Mucosa of stomach (tissue), 1 donor: ENCODE measurements around the gene RNH1.

Experiments
- H3K27me3 ChIP-seq: one replicate; pipeline ENCODE4 v1.7.0; 2013; ENCODE audit warnings: mild to moderate bottlenecking, low read length; ENCODE audit not compliant: control insufficient read depth, insufficient read depth
- H3K36me3 ChIP-seq: one replicate; pipeline ENCODE4 v1.7.0; 2013; ENCODE audit warnings: low read length; ENCODE audit not compliant: control insufficient read depth, insufficient read depth
- H3K4me1 ChIP-seq: one replicate; pipeline ENCODE4 v1.7.0; 2013; ENCODE audit warnings: mild to moderate bottlenecking, low read length; ENCODE audit not compliant: control insufficient read depth, insufficient read depth
- H3K4me3 ChIP-seq: one replicate; pipeline ENCODE4 v1.7.0; 2013; ENCODE audit warnings: low read length
- H3K9ac ChIP-seq: one replicate; pipeline ENCODE4 v1.7.0; 2013; ENCODE audit warnings: mild to moderate bottlenecking, low read length, moderate library complexity
- H3K9me3 ChIP-seq: one replicate; pipeline ENCODE4 v1.7.0; 2013; ENCODE audit warnings: mild to moderate bottlenecking, low read length, moderate library complexity; ENCODE audit not compliant: control insufficient read depth
- donor health status: Pancreatic carcinoma.

Gene RNH1

DNA sequence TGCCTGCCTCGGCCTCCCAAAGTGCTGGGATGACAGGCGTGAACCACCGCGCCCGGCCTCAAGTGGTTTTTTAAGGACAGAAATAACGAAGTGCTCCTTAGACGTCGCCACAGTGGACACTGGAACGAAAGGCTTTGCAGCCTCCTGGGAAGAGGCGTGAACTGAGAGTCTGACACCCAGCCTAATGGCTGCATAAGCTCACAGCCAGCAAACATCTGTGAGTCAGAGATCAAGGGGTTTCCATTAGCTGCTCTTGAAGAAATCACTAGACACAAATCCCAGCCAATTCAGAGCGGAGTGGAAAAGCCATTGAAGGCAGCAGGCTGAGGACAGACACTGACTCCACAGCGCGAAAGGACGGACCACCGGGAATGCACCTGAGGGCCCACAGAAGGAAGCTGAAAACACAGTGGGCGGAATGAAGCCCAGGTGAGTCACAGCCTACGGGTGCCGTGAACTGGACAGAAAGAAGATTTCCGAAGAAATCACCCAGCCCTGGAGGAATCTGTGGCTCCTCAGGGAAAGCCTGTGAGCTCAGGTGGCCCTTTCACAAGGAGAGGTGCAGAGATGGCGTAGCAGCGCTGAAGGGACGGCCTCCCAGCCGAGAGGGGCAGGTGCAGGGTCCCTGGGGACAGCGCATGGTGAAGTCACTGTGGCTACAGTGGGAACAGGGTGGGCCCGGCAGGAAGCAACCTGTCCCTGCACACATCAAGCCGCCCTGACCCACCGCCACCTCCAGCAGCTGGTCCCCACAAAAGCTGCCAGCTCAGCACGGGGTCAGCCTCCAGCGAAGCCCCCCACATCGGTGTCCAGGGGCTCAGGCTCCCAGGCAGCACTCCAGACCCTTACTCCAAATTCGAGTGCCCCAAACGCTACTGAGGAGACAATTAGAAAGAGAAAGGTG lies 41.9 kb upstream of the RNH1 start:
- Histone ChIP-seq H3K4me1 (peaks cover 16% of the 10 kb centered on the region), H3K27me3 (peaks cover 10% of the 10 kb centered on the region), H3K9me3 (no peaks in the 10 kb centered on the region), H3K36me3 (no peaks in the 10 kb centered on the region), H3K9ac (no peak overlapping the region), H3K4me3 (no peak overlapping the region)

DNA sequence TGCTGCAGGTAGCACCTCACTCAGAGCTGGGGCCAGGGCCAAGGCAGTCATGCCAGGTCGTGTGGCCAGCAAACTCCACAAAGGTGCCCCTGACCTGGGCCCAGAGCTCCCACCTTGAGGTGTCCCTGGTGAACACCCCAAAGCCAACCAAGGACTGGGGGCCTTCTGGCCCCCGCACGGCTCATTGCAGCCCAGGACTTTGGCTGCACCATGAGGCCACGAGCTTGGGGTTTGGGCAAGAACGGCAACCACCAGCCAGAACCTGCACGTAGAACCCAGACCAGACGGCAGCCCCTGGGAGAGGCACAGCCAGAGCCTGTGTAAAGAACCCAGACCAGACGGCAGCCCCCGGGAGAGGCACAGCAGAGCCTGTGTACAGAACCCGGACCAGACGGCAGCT lies 38.1 kb upstream of the RNH1 start:
- Histone ChIP-seq H3K4me3 (no peak overlapping the region), H3K9me3 (no peaks in the 10 kb centered on the region), H3K9ac (no peak overlapping the region), H3K27me3 (no peaks in the 10 kb centered on the region), H3K4me1 (peaks cover 13% of the 10 kb centered on the region), H3K36me3 (no peaks in the 10 kb centered on the region)

GRCh38 chr11:544817-545166 lies 37.8 kb upstream of the RNH1 start:
- Histone ChIP-seq H3K27me3 (no peaks in the 10 kb centered on the region), H3K9ac (no peak overlapping the region), H3K36me3 (no peaks in the 10 kb centered on the region), H3K9me3 (no peaks in the 10 kb centered on the region), H3K4me1 (peaks cover 13% of the 10 kb centered on the region), H3K4me3 (no peak overlapping the region)

DNA sequence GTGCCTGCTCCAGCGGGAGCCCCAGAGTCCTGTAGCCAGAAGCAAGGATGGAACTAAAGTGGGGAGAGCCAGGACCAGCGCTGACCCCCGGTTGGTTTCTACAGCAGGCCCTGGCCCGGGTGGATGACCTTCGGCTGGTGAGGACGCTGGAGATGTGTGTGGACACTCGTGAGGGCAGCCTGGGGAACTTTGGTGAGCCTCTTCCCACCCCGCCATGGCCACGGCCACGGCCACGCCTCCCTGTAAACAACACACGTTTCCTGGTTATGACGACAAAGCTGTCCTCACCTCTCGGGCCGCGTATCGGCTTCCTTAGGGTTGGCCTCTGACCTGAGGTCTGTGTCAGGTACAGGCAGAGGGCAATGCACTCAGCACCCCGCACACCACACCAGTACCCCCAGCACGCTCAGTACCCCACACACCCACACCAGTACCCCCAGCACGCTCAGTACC lies 34.4 kb upstream of the RNH1 start:
- Histone ChIP-seq H3K36me3 (no peaks in the 10 kb centered on the region), H3K4me1 (peaks cover 27% of the 10 kb centered on the region), H3K4me3 (no peak overlapping the region), H3K9ac (no peak overlapping the region), H3K27me3 (peaks cover 6% of the 10 kb centered on the region), H3K9me3 (no peaks in the 10 kb centered on the region)

DNA sequence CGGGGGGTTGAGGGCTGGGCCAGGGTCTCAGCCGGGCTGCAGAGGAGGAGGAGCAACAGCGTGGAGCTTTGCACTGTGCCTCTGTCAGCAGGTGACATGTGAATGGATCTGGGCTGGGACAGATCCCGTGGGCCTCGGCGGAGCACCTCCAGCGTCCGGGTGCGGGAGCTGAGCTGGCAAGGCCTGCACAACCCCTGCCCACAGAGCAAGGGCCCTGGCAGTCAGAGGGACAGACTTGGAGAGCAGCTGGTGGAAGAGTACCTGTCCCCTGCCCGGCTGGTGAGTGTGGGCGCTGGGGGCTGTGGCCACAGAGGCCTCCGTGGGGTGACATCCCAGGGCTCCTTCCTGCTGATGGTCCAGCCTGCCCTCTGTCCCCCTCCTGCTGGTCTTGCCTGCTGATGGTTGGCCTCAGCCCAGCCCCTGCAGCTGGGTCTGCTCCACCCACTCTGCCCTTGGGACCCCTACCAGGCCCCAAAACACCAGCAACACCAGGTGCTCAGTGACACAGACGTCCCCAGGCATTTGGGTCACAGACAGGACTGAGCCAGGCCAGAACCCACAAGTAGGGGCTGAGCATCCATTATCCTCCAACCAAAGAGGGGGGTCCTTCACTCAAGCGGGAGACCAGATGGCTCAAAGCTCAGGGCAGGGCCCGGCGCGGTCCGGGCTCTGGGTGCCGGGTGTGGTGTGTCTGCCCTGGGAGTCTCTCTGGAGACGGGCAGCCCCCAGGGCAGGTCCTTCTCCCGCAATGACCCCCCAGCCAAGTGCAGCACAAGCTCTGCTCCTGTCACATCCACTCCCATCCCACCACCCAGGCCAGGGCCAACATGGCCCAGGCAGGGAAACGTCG lies 33.8 kb upstream of the RNH1 start:
- H3K9me3 ChIP-seq = no peaks in the 10 kb centered on the region
- H3K27me3 ChIP-seq = peaks cover 6% of the 10 kb centered on the region
- H3K4me1 ChIP-seq = peaks cover 31% of the 10 kb centered on the region
- no peaks in the 10 kb centered on the region for H3K36me3 ChIP-seq
- no peak overlapping the region for H3K9ac ChIP-seq
- H3K4me3 ChIP-seq = no peak overlapping the region

- H3K4me3 ChIP-seq = no peak overlapping the region
- no peaks in the 10 kb centered on the region for H3K36me3 ChIP-seq
- H3K9ac ChIP-seq = no peak overlapping the region
Measured at GRCh38 chr11:539971-540481, 33.0 kb upstream of the RNH1 start.

GRCh38 chr11:538431-539051 lies 31.5 kb upstream of the RNH1 start:
- Histone ChIP-seq H3K4me1 (peaks cover 30% of the 10 kb centered on the region), H3K4me3 (no peak overlapping the region), H3K9me3 (no peaks in the 10 kb centered on the region), H3K36me3 (peaks cover 2% of the 10 kb centered on the region), H3K27me3 (peaks cover 6% of the 10 kb centered on the region), H3K9ac (no peak overlapping the region)

More at GRCh38 chr11:539971-540481, 33.0 kb upstream of the RNH1 start:
- Histone ChIP-seq H3K4me1 (peaks cover 30% of the 10 kb centered on the region), H3K27me3 (peaks cover 6% of the 10 kb centered on the region), H3K9me3 (no peaks in the 10 kb centered on the region)

DNA sequence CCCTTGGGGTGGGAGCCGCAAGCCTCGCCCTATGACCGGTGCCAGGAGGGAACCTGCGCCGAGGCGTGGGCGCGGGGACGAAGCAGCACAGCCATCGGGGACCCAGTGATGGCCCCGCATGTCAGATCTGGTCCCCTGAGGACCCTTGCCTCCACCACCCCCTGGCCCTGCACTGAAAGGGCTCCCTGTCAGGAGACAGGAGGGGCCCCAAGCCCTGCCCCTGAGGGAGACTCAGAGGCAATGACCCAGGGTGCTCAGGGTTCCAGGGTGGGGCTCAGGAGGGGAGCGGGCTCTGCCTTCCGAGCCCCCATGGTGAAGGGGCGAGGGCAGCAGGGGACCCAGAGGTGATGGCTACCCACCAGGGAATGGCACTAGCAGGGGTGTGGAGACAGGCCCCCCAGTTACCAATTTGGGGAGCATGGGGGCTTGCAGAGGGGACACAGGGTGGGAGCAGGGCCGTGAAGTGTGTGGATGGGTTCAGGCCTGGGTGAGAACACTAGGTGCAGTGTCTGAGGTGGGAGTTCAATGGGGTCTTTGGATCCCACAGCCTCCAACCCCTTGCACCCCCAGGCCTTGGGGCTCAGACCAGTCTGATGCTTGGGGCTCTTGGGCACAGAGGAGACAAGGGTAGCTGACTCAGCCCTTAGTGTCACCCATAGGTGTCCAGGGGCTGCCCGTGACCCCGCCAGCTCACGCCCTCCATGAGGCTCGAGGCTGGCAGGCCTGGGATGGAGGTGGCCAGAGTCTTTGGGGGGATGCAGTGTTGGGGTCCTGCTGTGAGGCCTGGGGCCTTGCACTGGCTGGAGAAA lies 30.8 kb upstream of the RNH1 start:
- Histone ChIP-seq H3K27me3 (peaks cover 6% of the 10 kb centered on the region), H3K4me1 (peaks cover 33% of the 10 kb centered on the region), H3K36me3 (peaks cover 5% of the 10 kb centered on the region), H3K9me3 (no peaks in the 10 kb centered on the region), H3K4me3 (peak overlapping the region; percentile 11), H3K9ac (peak overlapping the region; percentile 31)

DNA sequence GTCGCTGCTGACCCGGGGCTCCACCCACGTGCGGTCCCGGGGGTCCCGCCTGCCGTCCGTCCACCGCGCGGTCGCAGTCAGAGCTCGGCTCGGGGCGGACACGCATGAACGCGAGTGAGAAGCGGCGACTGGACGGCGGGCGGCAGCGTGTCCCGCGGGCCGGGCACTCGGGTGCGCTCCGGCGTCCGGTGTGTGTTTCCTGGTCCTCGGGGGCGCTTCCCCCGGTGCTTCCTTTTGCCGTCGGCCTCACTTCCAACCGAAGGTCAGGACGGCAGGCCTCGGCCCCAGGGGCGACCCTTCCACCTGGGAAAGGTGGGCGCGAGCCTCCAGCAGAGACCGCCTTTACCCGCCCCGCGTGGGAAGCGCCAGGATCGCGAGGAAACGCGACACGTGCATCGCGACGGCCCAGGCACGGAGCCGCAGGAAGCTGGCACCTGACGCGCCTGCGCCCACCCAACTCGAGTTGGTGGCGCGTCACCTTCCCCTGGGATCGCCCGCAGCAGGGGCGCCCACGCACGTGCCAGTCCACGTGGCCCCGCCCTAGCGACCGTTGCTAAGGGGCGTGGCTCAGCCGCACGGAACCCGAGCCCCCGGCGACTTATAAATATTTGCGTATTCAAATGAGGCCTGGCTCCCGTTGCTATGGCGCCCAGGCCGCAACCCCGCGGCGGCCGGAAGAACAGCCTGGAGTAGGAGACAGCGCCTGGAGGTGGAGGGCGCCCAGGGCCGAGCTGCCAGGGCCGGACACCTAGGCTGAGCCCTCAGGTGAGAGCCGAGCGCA lies 30.0 kb upstream of the RNH1 start, which contains the start of gene LRRC56:
Gene LRRC56 (plus strand): TSS at position 687 of the 781 bp plus-strand sequence. CDS start 3,158 bp downstream, outside the sequence.
- peak within 1 kb of the TSS; percentile 31 for H3K9ac ChIP-seq
- H3K4me1 ChIP-seq = peaks cover 37% of the 10 kb centered on the region
- H3K4me3 ChIP-seq = peak within 1 kb of the TSS; percentile 11
- peaks cover 6% of the 10 kb centered on the region for H3K27me3 ChIP-seq
- no peaks in the 10 kb centered on the region for H3K9me3 ChIP-seq
- peaks cover 8% of the 10 kb centered on the region for H3K36me3 ChIP-seq

DNA sequence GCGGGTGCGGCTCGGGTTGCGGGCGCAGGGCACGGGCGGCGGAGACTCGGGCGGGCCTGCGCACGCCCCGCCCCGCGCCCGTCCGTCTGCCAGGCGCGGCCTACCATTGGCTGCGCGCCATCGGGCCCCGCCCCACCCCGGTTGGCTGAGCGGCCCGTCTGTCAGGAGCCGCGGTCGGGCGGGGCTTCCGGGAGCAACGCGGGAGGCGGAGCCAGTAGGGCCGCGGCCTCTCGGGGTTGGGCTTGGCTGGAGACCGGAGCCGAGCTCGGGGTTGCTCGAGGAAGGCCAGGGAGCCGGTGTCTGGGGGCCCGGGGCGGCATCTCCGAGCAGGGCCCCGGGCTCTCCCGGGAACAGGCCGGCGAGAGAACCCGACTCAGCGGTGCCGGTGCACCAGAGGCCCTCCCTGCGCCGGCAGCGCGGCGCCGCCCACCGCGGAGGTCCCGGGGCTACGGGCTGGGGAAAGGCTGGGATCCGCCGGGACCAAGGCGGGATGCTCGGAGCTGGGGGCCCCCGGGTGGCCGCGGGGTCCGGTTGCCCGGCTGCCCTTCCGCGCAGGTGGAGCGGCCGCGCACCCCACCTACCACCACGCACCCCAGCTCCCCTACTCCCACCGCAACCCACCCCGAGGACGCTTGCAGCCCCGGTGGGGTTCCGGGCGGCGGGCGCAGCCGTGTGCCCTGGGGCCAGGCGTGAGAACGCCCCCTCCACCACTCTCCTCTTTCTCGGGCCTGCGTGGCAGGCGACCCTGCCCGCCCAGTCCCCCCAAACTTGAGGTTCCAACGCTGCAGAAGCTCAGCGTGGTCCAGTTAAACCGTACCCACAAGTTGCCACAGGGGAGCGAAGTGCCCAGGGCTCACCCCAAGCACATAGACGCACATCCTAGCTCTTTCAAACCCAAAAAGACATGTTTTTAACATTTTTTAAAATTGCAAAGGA lies 28.7 kb upstream of the RNH1 start, which contains the start of gene HRAS:
Gene HRAS (minus strand): TSS at position 58 of the 936 bp plus-strand sequence.
- Histone ChIP-seq H3K9ac (peak within 1 kb of the TSS; percentile 64), H3K9me3 (no peaks in the 10 kb centered on the region), H3K36me3 (peaks cover 13% of the 10 kb centered on the region), H3K4me1 (peaks cover 37% of the 10 kb centered on the region), H3K27me3 (peaks cover 6% of the 10 kb centered on the region), H3K4me3 (peak within 1 kb of the TSS; percentile 41)
